ENCODE measurements around the gene TADA1.
"Not testable (repeated sequence)": the region's sequence is repeated elsewhere in the genome, so short reads cannot be mapped to it uniquely, and the experiment has no call there.

Gene TADA1

DNA sequence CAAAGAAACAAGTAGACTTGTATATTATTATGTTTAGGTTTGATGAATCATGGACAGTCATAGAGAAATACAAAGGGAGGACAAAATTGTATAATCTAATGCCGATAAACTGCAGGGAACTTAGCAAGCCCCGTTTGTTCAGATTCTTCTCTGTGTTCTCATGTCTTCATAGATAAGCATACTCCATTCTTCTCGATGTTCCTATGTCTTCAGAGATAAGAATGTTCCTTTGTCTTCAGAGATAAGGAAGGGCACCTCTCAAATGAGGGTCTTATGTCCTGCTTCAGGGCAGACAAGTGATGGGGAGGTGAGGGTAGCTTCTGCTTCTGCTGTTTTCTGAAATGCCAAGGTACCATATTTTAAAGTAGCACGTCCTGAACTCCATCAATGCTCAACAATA is 19.7 kb upstream of the TADA1 start:
- FAIRE-seq (no peak), DNase-seq (ENCODE audit: insufficient read length, low spot score) (no peak)

GRCh38 chr1:166889776-166890175 is 13.7 kb upstream of the TADA1 start:
- no peak for FAIRE-seq
- no peak for DNase-seq (ENCODE audit: insufficient read length, low spot score)

- no peak for FAIRE-seq
- DNase-seq (ENCODE audit: insufficient read length, low spot score) = no peak
Measured at GRCh38 chr1:166888373-166889111, 12.5 kb upstream of the TADA1 start.

GRCh38 chr1:166884971-166885370 is 8.9 kb upstream of the TADA1 start:
- DNase-seq (ENCODE audit: insufficient read length, low spot score) (no peak), FAIRE-seq (no peak)

DNA sequence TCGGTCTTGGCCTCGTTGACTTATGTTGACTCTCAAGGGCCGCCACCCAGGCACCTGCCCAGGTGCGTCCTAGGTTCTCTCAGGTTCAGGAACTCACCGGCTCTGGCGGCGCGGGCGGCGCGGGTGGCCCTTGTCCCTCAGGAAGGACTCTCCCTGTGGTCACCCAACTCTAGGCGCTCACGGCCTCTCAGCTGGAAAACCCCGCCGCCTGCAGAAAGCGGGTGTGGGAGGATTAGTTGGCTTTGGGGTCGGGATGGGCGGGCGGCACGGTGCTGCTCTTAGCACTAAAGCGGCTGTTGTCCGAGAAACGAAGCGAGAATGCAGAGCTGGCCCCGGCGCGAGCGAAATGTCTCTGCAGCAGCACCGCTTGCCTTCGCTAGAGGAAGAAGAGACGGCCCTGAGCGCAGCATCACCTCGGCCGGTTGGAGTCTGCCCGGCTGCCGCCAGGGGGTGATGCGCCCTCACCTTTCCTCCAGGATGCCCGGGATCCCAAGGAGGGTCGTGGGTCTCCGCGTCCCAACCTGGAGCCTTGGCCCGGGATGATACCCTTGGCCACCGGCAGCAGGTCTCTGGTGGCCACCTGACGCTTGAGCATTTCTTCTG is 8.1 kb upstream of the TADA1 start:
- FAIRE-seq = no peak
- DNase-seq (ENCODE audit: insufficient read length, low spot score) = peak; percentile 13

- DNase-seq (ENCODE audit: insufficient read length, low spot score) (no peak), FAIRE-seq (no peak)
Measured at GRCh38 chr1:166882893-166883292, 6.8 kb upstream of the TADA1 start.

- DNase-seq (ENCODE audit: insufficient read length, low spot score); FAIRE-seq: not testable (repeated sequence)
Measured at GRCh38 chr1:166878173-166878917, 2.3 kb upstream of the TADA1 start.

GRCh38 chr1:166876540-166876838 is 425 bp upstream of the TADA1 start:
- DNase-seq (ENCODE audit: insufficient read length, low spot score) (no peak), FAIRE-seq (no peak)

DNA sequence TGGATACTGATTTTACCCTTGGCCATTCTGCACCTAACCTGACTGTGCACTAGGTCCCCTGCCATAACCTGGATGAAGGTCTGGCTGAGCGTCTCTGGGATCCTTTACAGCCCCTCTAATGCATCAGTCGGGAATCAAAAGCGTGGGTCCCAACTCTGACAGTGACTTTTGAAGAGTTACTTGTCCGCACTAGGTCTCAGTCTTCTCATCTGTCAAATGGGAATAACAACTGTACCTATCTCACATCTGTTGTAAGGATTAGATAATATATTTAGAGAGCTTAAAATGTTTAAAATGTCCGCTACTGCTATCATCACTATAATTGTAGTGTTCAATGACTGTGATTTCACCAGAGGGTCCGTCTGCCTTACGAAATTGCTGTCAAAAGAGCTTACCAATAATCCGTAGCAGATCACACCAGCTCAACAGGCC is 746 bp downstream of the TADA1 start:
- DNase-seq (ENCODE audit: insufficient read length, low spot score) (no peak), FAIRE-seq (no peak)

- no peak for DNase-seq (ENCODE audit: insufficient read length, low spot score)
- FAIRE-seq = no peak
Measured at GRCh38 chr1:166874464-166874863, 1.6 kb downstream of the TADA1 start.

DNA sequence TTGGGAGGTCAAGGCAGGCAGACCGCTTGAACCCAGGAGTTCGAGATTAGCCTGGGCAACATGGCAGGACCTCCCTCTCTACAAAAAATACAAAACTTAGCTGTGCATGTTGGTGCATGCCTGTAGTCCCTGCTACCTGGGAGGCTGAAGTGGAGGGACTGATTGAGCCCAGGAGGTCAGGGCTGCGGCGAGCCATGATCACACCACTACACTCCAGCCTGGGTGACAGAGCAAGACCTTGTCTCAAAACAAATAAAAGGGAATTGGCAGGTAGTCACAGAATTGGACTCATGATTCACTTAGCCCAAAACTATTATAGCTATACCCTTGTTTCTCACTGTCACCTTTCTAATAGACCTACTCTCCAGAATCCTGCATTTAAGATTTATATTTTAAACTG is 5.5 kb downstream of the TADA1 start:
- DNase-seq (ENCODE audit: insufficient read length, low spot score) (no peak), FAIRE-seq (no peak)

DNA sequence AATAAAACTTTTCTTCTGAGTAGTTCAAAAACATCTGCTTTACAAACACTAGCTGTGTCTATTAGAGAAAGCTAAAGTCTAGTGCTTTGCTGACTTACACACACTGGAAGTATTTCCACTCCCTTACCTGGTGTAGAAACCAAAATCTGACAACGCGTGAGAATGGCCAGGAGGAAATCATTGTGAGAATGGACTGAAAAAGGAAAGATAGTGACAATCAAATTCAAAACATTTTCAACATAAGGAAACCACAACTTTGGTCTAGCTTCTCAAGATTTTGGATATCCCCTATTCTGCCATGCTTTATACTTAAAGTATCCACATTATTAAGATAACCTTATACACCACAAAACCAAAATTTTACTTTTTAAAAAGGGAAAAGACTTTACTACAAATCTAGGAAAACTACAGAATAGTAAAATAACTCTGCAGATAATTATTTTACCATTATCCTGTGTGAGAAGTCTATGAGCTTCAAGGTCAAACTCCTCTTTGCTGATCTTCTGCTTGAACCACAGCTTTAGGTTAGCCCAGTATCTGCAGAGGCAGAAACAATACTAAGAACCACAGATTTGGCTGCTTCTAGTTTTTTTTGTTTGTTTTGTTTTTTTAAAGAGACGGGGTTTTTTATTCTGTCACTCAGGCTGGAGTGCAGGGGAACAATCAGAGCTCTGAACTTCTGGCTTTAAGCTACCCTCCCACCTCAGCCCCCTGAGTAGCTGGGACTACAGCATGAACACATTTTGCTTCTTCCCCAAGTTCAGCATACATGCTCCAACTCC is 6.6 kb downstream of the TADA1 start:
- no peak for FAIRE-seq
- DNase-seq (ENCODE audit: insufficient read length, low spot score) = no peak

DNA sequence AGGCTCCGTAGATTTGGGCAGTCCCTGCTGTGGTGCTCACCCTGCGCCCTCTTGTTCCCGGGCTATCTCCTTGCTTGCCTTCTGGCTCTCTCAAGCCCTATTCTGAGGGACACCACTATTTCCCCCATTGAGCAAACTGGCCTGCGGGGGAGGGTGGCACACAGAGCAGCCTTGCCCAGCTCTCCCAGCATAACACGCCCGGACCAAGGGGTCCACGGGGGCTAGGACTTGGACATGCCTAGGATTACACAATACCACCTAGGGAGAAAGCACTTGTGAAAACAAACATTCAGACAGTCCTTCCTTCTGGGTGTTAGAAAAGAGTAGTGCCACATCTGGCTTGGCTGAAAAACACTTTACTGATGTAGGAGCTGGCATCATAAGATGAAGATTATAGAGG is 7.4 kb downstream of the TADA1 start:
- FAIRE-seq (no peak), DNase-seq (ENCODE audit: insufficient read length, low spot score) (no peak)

DNA sequence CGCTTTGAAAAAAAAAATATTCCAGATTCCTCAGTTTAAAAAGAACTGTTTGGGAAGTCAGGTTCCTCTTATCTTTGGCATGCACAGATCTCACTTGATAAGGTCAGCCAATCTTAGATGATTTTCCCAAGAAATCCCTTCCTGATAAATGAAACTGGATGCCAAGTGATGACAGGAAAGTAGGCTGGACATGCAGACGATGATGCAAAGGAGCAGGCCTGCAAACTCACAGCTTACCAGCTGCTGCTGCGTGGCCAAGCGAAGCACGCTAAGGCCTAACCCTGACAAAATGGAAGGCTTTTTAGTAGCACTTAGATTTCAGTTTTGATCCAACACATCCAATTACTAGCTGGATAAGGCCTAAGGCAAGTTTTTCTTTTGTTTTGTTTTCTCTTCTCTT is 10.1 kb downstream of the TADA1 start:
- FAIRE-seq = no peak
- DNase-seq (ENCODE audit: insufficient read length, low spot score) = no peak

DNA sequence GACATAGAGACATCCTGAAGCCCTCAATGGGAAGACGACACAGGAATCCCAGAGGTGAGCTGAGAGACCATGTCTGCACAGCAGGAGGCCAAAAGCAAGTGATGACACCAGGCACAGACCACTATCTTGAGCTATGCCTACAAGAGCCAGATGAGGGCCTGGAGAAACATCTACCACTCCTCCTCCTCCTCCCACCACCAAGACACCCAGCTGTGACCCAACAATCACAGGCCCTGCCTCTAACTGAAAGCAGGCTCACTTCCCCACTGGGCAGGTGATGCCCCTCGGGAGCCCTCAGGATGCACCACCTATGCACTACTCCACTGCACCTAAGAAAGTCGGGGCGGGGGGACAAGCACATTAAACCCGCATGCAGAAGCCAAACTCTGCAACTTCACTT is 16.5 kb downstream of the TADA1 start:
- FAIRE-seq (no peak), DNase-seq (ENCODE audit: insufficient read length, low spot score) (no peak)

GRCh38 chr1:166858726-166859419 is 17.2 kb downstream of the TADA1 start:
- FAIRE-seq = no peak

GRCh38 chr1:166857995-166858394 is 18.1 kb downstream of the TADA1 start:
- FAIRE-seq (no peak), DNase-seq (ENCODE audit: insufficient read length, low spot score) (no peak)

More at GRCh38 chr1:166858726-166859419, 17.2 kb downstream of the TADA1 start:
- DNase-seq (ENCODE audit: insufficient read length, low spot score) = no peak

DNA sequence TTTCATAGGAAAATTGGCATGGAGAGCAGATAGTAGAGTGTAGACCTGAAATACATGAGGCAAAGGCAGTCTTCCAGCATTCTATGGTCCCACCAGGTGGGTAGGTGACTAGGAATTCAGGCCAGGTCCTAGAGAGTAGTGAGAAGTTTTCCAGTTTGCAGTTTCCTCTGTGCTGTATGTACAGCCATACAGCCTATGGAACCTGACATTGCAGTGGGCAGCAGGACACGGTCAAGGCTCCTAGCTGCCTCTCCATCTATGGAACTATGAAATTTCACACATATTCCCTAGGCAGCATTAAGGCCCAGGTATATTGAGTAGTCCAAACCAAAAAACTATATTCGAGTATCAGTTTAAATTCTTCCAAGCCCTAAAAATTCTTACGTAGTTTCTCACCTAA is 20.5 kb downstream of the TADA1 start:
- FAIRE-seq (no peak), DNase-seq (ENCODE audit: insufficient read length, low spot score) (no peak)

DNA sequence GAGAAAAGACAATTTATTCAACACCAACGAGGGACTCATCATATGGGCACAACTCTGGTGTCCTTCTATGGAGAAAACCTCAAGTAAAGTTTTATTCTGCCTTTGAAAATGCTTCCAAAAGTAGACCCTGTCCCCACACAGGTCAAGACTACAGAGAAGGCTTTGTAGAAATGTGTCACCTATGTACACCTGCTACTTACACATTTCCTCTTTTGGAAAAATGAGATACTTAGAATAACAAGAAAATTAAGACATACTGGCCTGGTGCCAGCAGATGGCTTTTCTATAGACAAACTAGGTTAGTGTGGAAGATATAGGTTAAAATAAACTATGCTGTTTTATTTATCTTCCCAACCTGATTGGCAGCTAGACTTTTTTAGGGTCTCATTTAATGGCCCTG is 23.1 kb downstream of the TADA1 start:
- DNase-seq (ENCODE audit: insufficient read length, low spot score) (no peak), FAIRE-seq (no peak)

DNA sequence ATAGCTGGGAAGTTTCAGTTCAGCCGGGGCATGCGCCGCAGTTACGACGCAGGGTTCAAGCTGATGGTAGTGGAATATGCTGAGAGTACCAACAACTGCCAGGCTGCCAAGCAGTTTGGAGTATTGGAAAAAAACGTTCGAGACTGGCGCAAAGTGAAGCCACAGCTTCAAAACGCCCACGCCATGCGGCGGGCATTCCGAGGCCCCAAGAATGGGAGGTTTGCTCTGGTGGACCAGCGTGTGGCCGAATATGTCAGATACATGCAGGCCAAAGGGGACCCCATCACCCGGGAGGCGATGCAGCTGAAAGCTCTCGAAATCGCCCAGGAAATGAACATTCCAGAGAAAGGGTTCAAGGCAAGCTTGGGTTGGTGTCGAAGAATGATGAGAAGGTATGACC is 26.9 kb downstream of the TADA1 start:
- DNase-seq (ENCODE audit: insufficient read length, low spot score) (no peak), FAIRE-seq (no peak)

- FAIRE-seq (no peak), DNase-seq (ENCODE audit: insufficient read length, low spot score) (no peak)
Measured at GRCh38 chr1:166848193-166848592, 27.9 kb downstream of the TADA1 start.

Measured in GM19239 (cell line).